HG03064 (cell line): ENCODE results near the gene NCKAP5.
"Not testable (repeated sequence)": the region's sequence is repeated elsewhere in the genome, so short reads cannot be mapped to it uniquely, and the experiment has no call there.

ENCODE experiments used
- ATAC-seq: cut with Tn5 transposase; IDR thresholded peaks from one replicate; pipeline ENCODE4 v1.9.1; 2021; ENCODE audit warnings: low read depth; ENCODE audit not compliant: unreplicated experiment

The NCKAP5 gene

GRCh38 chr2:133475610-133476009 lies 92.7 kb downstream of the NCKAP5 start:
- ATAC-seq, result no peak

GRCh38 chr2:133470446-133470845 lies 97.8 kb downstream of the NCKAP5 start:
- not testable (repeated sequence) for ATAC-seq

GRCh38 chr2:133462811-133463210 lies 105.5 kb downstream of the NCKAP5 start:
- ATAC-seq, result no peak

GRCh38 chr2:133461484-133461883 lies 106.8 kb downstream of the NCKAP5 start:
- ATAC-seq, result no peak

- ATAC-seq, result no peak
Measured at GRCh38 chr2:133459590-133459989, 108.7 kb downstream of the NCKAP5 start.

- ATAC-seq, result no peak
Measured at GRCh38 chr2:133458280-133458679, 110.0 kb downstream of the NCKAP5 start.

GRCh38 chr2:133457861-133458260 lies 110.4 kb downstream of the NCKAP5 start:
- no peak for ATAC-seq

GRCh38 chr2:133456971-133457370 lies 111.3 kb downstream of the NCKAP5 start:
- no peak for ATAC-seq

- no peak for ATAC-seq
Measured at GRCh38 chr2:133456156-133456555, 112.1 kb downstream of the NCKAP5 start.

GRCh38 chr2:133453032-133453431 lies 115.2 kb downstream of the NCKAP5 start:
- ATAC-seq, result no peak

- ATAC-seq, result no peak
Measured at GRCh38 chr2:133452583-133452982, 115.7 kb downstream of the NCKAP5 start.

- no peak for ATAC-seq
Measured at GRCh38 chr2:133452146-133452545, 116.1 kb downstream of the NCKAP5 start.

GRCh38 chr2:133448195-133448594 lies 120.1 kb downstream of the NCKAP5 start:
- ATAC-seq, result no peak

- no peak for ATAC-seq
Measured at GRCh38 chr2:133447303-133447702, 121.0 kb downstream of the NCKAP5 start.

GRCh38 chr2:133444465-133444864 lies 123.8 kb downstream of the NCKAP5 start:
- no peak for ATAC-seq

- ATAC-seq, result no peak
Measured at GRCh38 chr2:133442393-133442792, 125.9 kb downstream of the NCKAP5 start.

- no peak for ATAC-seq
Measured at GRCh38 chr2:133439565-133439920, 128.7 kb downstream of the NCKAP5 start.

- no peak for ATAC-seq
Measured at GRCh38 chr2:133438848-133439564, 129.3 kb downstream of the NCKAP5 start.

- no peak for ATAC-seq
Measured at GRCh38 chr2:133438026-133438425, 130.2 kb downstream of the NCKAP5 start.

GRCh38 chr2:133437492-133437891 lies 130.8 kb downstream of the NCKAP5 start:
- ATAC-seq, result no peak

- no peak for ATAC-seq
Measured at GRCh38 chr2:133434959-133435668, 133.1 kb downstream of the NCKAP5 start.
